C4-2B (cell line): ENCODE measurements around the gene ADRB1.

Source experiments
- H3K27ac ChIP-seq: fragments of 450-650 bp; 2 replicates; pipeline ENCODE4 v1.5.1; 2017
- CTCF ChIP-seq: fragments of 450-650 bp; conservative IDR thresholded peaks from 2 replicates; pipeline ENCODE4 v1.5.1; 2017; ENCODE audit warnings: mild to moderate bottlenecking
- ZFX ChIP-seq: fragments of 450-650 bp; IDR thresholded peaks from 2 replicates; pipeline ENCODE4 v1.6.1; 2017

Gene ADRB1

DNA sequence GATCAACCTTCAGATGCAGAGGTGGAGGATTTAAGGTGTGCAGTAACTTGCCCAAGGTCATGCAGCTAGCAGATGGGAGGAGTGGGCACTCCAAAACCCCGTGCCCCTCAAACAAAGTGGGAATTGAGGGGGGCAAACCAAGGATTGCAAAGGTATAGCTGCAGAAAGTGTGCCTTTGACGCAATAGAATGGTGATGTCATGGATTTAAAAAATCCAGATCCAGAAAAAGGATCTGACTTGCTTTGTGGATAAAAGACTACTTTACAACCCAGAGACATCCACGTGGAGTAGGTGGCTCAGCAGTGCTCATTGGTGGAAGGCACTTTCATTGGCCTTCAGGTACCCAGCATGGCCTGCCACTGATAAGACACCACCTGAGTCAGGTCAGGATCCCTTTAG lies 15.7 kb upstream of the ADRB1 start:
- TF ChIP-seq CTCF, result no peak
- TF ChIP-seq ZFX, result no peak
- no peak overlapping the region for H3K27ac ChIP-seq

DNA sequence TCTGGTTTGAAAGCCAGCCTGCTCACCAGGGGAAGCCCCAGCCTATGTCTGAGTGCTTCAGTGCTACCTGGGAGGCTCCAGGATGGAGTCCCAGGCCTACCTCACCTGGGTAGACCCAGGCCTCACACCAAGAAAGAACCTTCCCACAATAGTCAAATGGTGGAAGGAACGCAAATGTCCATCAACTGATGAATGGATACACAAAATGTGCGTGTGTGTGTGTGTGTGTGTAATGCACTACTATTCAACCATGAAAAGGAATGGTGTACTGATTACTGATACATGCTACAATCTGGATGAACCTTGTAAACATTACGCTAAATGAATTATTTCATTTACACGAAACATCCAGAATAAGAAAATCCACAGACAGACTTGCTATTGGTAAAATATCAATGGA lies 15.2 kb upstream of the ADRB1 start:
- TF ChIP-seq CTCF, result no peak
- no peak for TF ChIP-seq ZFX

GRCh38 chr10:114029655-114030054 lies 14.0 kb upstream of the ADRB1 start:
- H3K27ac ChIP-seq, result no peak overlapping the region
- no peak for TF ChIP-seq ZFX
- no peak for TF ChIP-seq CTCF

More for the DNA sequence above, 15.2 kb upstream of the ADRB1 start:
- H3K27ac ChIP-seq, result no peak overlapping the region

GRCh38 chr10:114030140-114030539 lies 13.5 kb upstream of the ADRB1 start:
- no peak overlapping the region for H3K27ac ChIP-seq
- TF ChIP-seq CTCF (no peak), ZFX (no peak)

- TF ChIP-seq ZFX, result no peak
- no peak for TF ChIP-seq CTCF
- H3K27ac ChIP-seq, result no peak overlapping the region
Observed at GRCh38 chr10:114031073-114031972, 12.3 kb upstream of the ADRB1 start.

DNA sequence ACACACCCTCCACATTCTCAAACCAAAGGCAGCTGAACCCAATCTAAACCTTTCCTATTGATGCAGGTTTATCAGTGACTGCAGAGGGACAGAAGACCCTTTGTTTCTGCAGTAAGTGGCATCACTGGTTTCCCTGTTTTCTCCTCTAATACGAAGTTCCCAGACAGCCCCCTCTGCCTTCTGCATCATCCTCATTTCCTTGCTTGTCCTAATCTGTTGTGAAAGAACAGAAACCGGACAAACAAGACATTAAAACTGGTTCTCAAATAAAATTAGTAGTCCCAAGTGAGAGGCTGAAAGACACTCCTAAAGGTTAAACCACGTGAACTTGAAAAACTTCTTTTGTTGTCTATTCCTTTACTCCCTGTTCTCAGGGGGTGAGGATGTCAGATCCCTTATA lies 10.1 kb upstream of the ADRB1 start:
- no peak overlapping the region for H3K27ac ChIP-seq
- TF ChIP-seq CTCF (no peak), ZFX (no peak)

DNA sequence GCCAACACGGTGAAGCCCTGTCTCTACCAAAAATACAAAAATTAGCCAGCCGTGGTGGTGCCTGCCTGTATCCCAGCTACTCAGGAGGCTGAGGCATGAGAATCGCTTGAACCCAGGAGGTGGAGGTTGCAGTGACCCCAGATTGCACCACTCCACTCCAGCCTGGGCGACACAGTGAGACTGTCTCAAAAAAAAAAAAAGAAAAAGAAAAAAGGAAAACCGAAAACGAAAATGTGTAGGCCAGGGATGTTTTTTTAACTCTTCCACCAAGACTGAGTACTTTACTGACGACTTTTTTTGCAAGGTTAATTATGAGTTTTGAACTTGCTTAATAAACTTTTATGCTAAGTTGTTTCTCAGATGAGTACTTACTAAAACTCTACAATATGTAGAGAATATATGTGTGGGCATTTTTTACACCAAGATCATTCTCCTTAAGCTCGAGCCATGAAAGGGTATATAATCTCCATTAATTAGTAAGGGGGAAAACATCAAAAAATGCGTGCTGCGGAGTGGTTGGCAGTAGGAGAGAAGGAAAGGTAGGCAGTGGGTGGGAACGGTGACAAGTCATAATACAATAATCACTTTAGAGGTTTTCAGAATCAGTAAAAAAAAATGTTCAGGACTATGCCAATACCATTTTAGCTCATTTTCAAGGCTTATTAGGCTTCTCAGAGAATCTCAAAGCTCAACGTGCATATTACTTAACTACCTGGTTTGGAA lies 8.6 kb upstream of the ADRB1 start:
- TF ChIP-seq ZFX, result no peak
- no peak overlapping the region for H3K27ac ChIP-seq
